H7 (cell line): ENCODE measurements around the gene FOSL1. TPM values are rescaled to one million over a fixed set of nuclear protein-coding genes. Genes with fewer than 3 reads are reported as not detected.
A peak's percentile ranks its signal among the peaks of the same experiment; 100 is the strongest.

Experiments
- DNase-seq: peaks from one replicate; pipeline ENCODE4 v3.0.0; 2012
- H3K27me3 ChIP-seq: 2 replicates; pipeline ENCODE4 v1.6.0; 2011; ENCODE audit warnings: mild to moderate bottlenecking, low read length; ENCODE audit not compliant: control insufficient read depth, insufficient read depth
- H3K36me3 ChIP-seq: replicated peaks from 2 replicates; pipeline ENCODE4 v1.5.1; 2011; ENCODE audit warnings: low read length; ENCODE audit not compliant: control insufficient read depth, insufficient read depth
- H3K4me3 ChIP-seq: 2 replicates; pipeline ENCODE4 v1.5.1; 2011; ENCODE audit warnings: low read depth, mild to moderate bottlenecking, control low read depth, low read length, moderate library complexity; ENCODE audit not compliant: insufficient read depth
- total RNA-seq: library from RNA; depleted of rRNA; stranded (reverse); fragments of >200 nt; shearing (Covaris generic); gene quantifications from 2 replicates; pipeline ENCODE4 v1.2.3, GENCODE V29; 2014

Gene FOSL1
- total RNA-seq, 1 experiment from 2014 or later, result 0.48 TPM

- no peak for DNase-seq
- Histone ChIP-seq H3K4me3 (peak overlapping the region; percentile 93), H3K27me3 (no peaks in the 10 kb centered on the region), H3K36me3 (peaks cover 34% of the 10 kb centered on the region)
These were observed 39.1 kb downstream of the FOSL1 start for GRCh38 chr11:65861165-65861505.

DNA sequence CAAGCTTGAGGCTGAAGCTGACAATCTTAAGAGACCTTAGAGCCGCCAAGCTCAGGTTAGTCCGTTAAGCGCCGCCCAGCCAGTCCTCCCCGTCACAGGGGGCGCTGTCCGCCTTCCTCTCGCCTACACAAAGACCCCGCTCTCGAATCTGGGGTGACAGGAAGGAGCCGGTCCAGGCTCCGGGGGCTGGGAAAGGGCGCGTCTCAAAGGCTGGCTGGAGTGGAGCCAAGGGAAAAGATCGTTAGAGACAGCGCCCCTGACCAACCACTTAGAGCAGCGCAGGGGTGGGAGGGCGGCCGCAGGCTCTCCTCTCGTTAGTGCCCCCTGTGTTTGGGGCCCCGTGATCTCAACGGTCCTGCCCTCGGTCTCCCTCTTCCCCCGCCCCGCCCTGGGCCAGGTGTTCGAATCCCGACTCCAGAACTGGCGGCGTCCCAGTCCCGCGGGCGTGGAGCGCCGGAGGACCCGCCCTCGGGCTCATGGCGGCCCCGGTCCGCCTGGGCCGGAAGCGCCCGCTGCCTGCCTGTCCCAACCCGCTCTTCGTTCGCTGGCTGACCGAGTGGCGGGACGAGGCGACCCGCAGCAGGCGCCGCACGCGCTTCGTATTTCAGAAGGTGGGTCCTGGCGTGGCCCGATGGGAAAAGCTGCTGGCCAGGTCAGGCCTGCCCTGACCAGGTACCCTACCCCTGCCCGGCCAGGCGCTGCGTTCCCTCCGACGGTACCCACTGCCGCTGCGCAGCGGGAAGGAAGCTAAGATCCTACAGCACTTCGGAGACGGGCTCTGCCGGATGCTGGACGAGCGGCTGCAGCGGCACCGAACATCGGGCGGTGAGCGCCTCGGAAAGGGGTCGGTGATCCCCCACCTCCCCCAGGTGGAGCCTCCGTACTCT is 39.7 kb downstream of the FOSL1 start, which contains the start of gene MUS81:
Gene MUS81, plus strand, starts transcription at position 156 of the 887 bp plus-strand sequence. Its CDS starts 321 bp downstream, at position 477.
- Histone ChIP-seq H3K27me3 (no peaks in the 10 kb centered on the region), H3K4me3 (peak within 1 kb of the TSS; percentile 93), H3K36me3 (peaks cover 40% of the 10 kb centered on the region)
- DNase-seq, result peak; percentile 98

GRCh38 chr11:65859812-65860277 is 40.3 kb downstream of the FOSL1 start:
- DNase-seq, result no peak
- H3K36me3 ChIP-seq, result peaks cover 39% of the 10 kb centered on the region

GRCh38 chr11:65859095-65859811 is 40.9 kb downstream of the FOSL1 start:
- peak; percentile 99 for DNase-seq
- Histone ChIP-seq H3K4me3 (peak overlapping the region; percentile 93), H3K27me3 (no peaks in the 10 kb centered on the region), H3K36me3 (peaks cover 40% of the 10 kb centered on the region)

More at GRCh38 chr11:65859812-65860277, 40.3 kb downstream of the FOSL1 start:
- Histone ChIP-seq H3K4me3 (peak overlapping the region; percentile 93), H3K27me3 (no peaks in the 10 kb centered on the region)

DNA sequence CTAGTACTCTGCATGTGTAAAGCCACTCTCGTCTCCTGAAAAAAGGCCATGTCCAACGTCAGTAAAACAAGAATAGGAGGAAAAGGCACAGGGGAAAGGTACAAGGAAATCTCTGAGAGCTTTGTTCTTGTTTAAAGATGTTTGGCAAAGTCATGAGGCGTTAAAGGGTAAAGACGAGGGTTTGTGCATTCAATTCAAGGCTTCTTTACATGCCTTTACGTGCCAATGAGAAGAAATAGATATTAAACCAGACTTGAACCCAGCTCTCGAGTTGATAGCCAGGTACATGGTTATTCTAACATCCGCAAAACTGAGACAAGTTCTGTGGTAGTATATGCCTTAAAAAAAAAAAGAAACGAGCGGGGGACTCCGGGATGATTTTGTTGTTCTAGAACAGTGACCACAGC is 41.5 kb downstream of the FOSL1 start:
- Histone ChIP-seq H3K4me3 (peak overlapping the region; percentile 64), H3K36me3 (peaks cover 40% of the 10 kb centered on the region), H3K27me3 (no peaks in the 10 kb centered on the region)
- no peak for DNase-seq

DNA sequence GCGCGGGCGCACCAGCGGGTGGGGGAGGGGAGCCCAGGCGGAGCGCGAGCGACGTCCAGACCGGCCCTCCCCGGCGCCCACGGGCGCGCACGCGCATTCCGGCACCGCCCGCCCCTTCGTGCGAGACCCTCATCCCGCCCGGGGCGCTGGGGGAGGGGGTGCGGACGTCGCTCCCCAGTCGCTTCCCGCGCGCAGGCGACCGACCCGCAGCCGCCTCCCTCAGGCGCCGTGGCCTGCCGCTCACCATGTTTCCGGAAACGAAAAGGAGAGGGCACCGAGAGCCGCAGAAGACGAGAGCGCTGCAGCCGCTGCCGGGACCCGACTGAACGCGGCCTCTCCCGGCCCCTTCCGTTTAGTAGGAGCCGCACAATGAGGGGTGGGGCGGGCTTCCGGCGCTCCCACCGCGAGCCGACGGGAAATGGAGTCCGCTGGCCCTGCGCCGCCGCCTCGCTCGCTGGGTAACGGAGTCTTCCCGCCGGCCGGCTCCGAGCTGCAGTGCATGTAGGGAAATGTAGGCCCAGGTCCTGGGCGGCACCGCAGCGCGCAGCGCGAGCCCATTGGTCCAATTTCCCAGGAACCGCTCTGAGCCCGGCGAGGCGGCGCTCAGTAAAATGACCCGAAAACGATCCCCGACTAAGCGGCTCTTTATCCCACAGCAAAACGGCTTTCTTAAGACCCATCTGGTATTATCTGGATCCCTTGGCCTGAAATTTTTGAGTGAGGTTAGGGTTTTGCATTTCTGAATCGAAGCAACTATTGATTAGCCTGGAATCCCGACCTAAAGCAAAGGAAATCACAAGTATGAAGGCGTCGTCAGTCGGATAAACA is 42.1 kb downstream of the FOSL1 start, which contains the start of gene CFL1:
Gene CFL1, minus strand, starts transcription at position 328 of the 828 bp plus-strand sequence. Its CDS starts 81 bp downstream, at position 247.
- Histone ChIP-seq H3K36me3 (peaks cover 40% of the 10 kb centered on the region), H3K4me3 (peak within 1 kb of the TSS; percentile 98), H3K27me3 (no peaks in the 10 kb centered on the region)
- DNase-seq, result peak; percentile 95

DNA sequence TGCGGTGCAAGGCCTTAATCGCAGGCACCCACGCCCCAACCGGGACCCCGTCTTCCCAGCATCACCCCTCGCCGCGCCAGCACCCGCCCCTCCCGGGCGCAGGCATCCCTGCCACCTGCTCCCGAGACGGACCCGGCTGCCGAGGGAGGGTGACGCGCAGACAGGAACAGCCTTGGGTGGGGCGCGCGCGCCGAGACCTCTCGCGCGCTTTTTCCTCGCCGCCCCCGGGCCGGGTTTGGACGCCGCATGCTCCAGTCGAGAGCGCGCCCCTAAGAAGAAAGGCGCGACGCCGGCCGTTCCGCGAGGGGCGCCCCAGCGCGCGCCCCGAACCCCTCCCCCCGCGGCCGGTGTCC is 42.7 kb downstream of the FOSL1 start:
- Histone ChIP-seq H3K27me3 (no peaks in the 10 kb centered on the region), H3K4me3 (peak overlapping the region; percentile 98), H3K36me3 (peaks cover 39% of the 10 kb centered on the region)
- peak; percentile 79 for DNase-seq

GRCh38 chr11:65856689-65857499 is 43.3 kb downstream of the FOSL1 start:
- H3K36me3 ChIP-seq, result peaks cover 35% of the 10 kb centered on the region
- H3K27me3 ChIP-seq, result no peaks in the 10 kb centered on the region
- H3K4me3 ChIP-seq, result peak overlapping the region; percentile 98
- peak; percentile 86 for DNase-seq

- Histone ChIP-seq H3K36me3 (peaks cover 38% of the 10 kb centered on the region), H3K4me3 (no peak overlapping the region), H3K27me3 (no peaks in the 10 kb centered on the region)
- DNase-seq, result no peak
These were observed 44.2 kb downstream of the FOSL1 start for GRCh38 chr11:65855927-65856363.

- no peaks in the 10 kb centered on the region for H3K27me3 ChIP-seq
- peaks cover 38% of the 10 kb centered on the region for H3K36me3 ChIP-seq
- DNase-seq, result peak; percentile 26
- no peak overlapping the region for H3K4me3 ChIP-seq
These were observed 45.0 kb downstream of the FOSL1 start for GRCh38 chr11:65854852-65855837.

- H3K36me3 ChIP-seq, result peaks cover 38% of the 10 kb centered on the region
- no peaks in the 10 kb centered on the region; the same call in 1 of the 2 replicates for H3K27me3 ChIP-seq
- DNase-seq, result peak; percentile 20
- no peak overlapping the region for H3K4me3 ChIP-seq
These were observed 46.0 kb downstream of the FOSL1 start for GRCh38 chr11:65854161-65854592.

GRCh38 chr11:65853246-65853979 is 46.8 kb downstream of the FOSL1 start:
- Histone ChIP-seq H3K4me3 (no peak overlapping the region), H3K36me3 (peaks cover 38% of the 10 kb centered on the region), H3K27me3 (no peaks in the 10 kb centered on the region; the same call in 1 of the 2 replicates)
- DNase-seq, result peak; percentile 69
